Measurements from ENCODE around the gene CREB5.
"Not testable (repeated sequence)": the region's sequence is repeated elsewhere in the genome, so short reads cannot be mapped to it uniquely, and the experiment has no call there.

CREB5 gene

GRCh38 chr7:28539289-28539981, 127.1 kb downstream of the CREB5 start:
- Histone ChIP-seq H3K4me3 (ENCODE audit: low read depth in 1 of 2, low read length in 2 of 2) (no peak overlapping the region), H3K36me3 (ENCODE audit: control insufficient read depth in 1 of 2, insufficient read depth in 2 of 2, low read length in 2 of 2) (no peaks in the 10 kb centered on the region), H3K4me1 (ENCODE audit: control insufficient read depth in 1 of 2, insufficient read depth in 2 of 2, low read length in 2 of 2) (peaks cover 0 to 7% of the 10 kb centered on the region in 2 donors)

GRCh38 chr7:28542410-28542809, 130.1 kb downstream of the CREB5 start:
- Histone ChIP-seq H3K4me3 (ENCODE audit: low read depth in 1 of 2, low read length in 2 of 2) (no peak overlapping the region), H3K4me1 (ENCODE audit: control insufficient read depth in 1 of 2, insufficient read depth in 2 of 2, low read length in 2 of 2) (peaks cover 0 to 7% of the 10 kb centered on the region in 2 donors), H3K9me3 (ENCODE audit: control insufficient read depth in 1 of 2, low read length in 2 of 2) (peaks cover 0 to 3% of the 10 kb centered on the region in 2 donors), H3K27ac (ENCODE audit: low read depth, low read length) (no peak overlapping the region), H3K36me3 (ENCODE audit: control insufficient read depth in 1 of 2, insufficient read depth in 2 of 2, low read length in 2 of 2) (no peaks in the 10 kb centered on the region), H3K27me3 (ENCODE audit: control insufficient read depth in 1 of 2, insufficient read depth in 2 of 2, low read length in 2 of 2) (no peaks in the 10 kb centered on the region), H3K9ac (ENCODE audit: low read depth in 1 of 2, low read length in 2 of 2) (no peak overlapping the region)

More at GRCh38 chr7:28539289-28539981, 127.1 kb downstream of the CREB5 start:
- no peaks in the 10 kb centered on the region for H3K27me3 ChIP-seq (ENCODE audit: control insufficient read depth in 1 of 2, insufficient read depth in 2 of 2, low read length in 2 of 2)
- H3K9me3 ChIP-seq (ENCODE audit: control insufficient read depth in 1 of 2, low read length in 2 of 2), result no peaks in the 10 kb centered on the region
- no peak overlapping the region for H3K27ac ChIP-seq (ENCODE audit: low read depth, low read length)
- no peak overlapping the region for H3K9ac ChIP-seq (ENCODE audit: low read depth in 1 of 2, low read length in 2 of 2)

- Histone ChIP-seq H3K36me3 (ENCODE audit: control insufficient read depth in 1 of 2, insufficient read depth in 2 of 2, low read length in 2 of 2) (no peaks in the 10 kb centered on the region), H3K27ac (ENCODE audit: low read depth, low read length) (no peak overlapping the region), H3K4me3 (ENCODE audit: low read depth in 1 of 2, low read length in 2 of 2) (no peak overlapping the region), H3K27me3 (ENCODE audit: control insufficient read depth in 1 of 2, insufficient read depth in 2 of 2, low read length in 2 of 2) (no peaks in the 10 kb centered on the region), H3K9me3 (ENCODE audit: control insufficient read depth in 1 of 2, low read length in 2 of 2) (peaks cover 0 to 6% of the 10 kb centered on the region in 2 donors), H3K9ac (ENCODE audit: low read depth in 1 of 2, low read length in 2 of 2) (no peak overlapping the region), H3K4me1 (ENCODE audit: control insufficient read depth in 1 of 2, insufficient read depth in 2 of 2, low read length in 2 of 2) (peaks cover 0 to 7% of the 10 kb centered on the region in 2 donors)
Measured at GRCh38 chr7:28544453-28545117, 132.3 kb downstream of the CREB5 start.

- Histone ChIP-seq H3K4me3 (ENCODE audit: low read depth in 1 of 2, low read length in 2 of 2) (no peak overlapping the region), H3K4me1 (ENCODE audit: control insufficient read depth in 1 of 2, insufficient read depth in 2 of 2, low read length in 2 of 2) (peaks cover 0 to 7% of the 10 kb centered on the region in 2 donors), H3K27ac (ENCODE audit: low read depth, low read length) (no peak overlapping the region), H3K9me3 (ENCODE audit: control insufficient read depth in 1 of 2, low read length in 2 of 2) (peaks cover 0 to 6% of the 10 kb centered on the region in 2 donors), H3K9ac (ENCODE audit: low read depth in 1 of 2, low read length in 2 of 2) (no peak overlapping the region), H3K36me3 (ENCODE audit: control insufficient read depth in 1 of 2, insufficient read depth in 2 of 2, low read length in 2 of 2) (no peaks in the 10 kb centered on the region), H3K27me3 (ENCODE audit: control insufficient read depth in 1 of 2, insufficient read depth in 2 of 2, low read length in 2 of 2) (peaks cover 0 to 7% of the 10 kb centered on the region in 2 donors)
Measured at GRCh38 chr7:28546067-28546466, 133.7 kb downstream of the CREB5 start.

- Histone ChIP-seq H3K4me1 (ENCODE audit: control insufficient read depth in 1 of 2, insufficient read depth in 2 of 2, low read length in 2 of 2) (peaks cover 0 to 6% of the 10 kb centered on the region in 2 donors), H3K27me3 (ENCODE audit: control insufficient read depth in 1 of 2, insufficient read depth in 2 of 2, low read length in 2 of 2) (peaks cover 0 to 7% of the 10 kb centered on the region in 2 donors), H3K9ac (ENCODE audit: low read depth in 1 of 2, low read length in 2 of 2) (no peak overlapping the region), H3K27ac (ENCODE audit: low read depth, low read length) (no peak overlapping the region), H3K4me3 (ENCODE audit: low read depth in 1 of 2, low read length in 2 of 2) (no peak overlapping the region), H3K9me3 (ENCODE audit: control insufficient read depth in 1 of 2, low read length in 2 of 2) (peaks cover 0 to 6% of the 10 kb centered on the region in 2 donors), H3K36me3 (ENCODE audit: control insufficient read depth in 1 of 2, insufficient read depth in 2 of 2, low read length in 2 of 2) (no peaks in the 10 kb centered on the region)
Measured at GRCh38 chr7:28547115-28547514, 134.8 kb downstream of the CREB5 start.

GRCh38 chr7:28548416-28548815, 136.1 kb downstream of the CREB5 start:
- no peaks in the 10 kb centered on the region for H3K36me3 ChIP-seq (ENCODE audit: control insufficient read depth in 1 of 2, insufficient read depth in 2 of 2, low read length in 2 of 2)
- H3K9me3 ChIP-seq (ENCODE audit: control insufficient read depth in 1 of 2, low read length in 2 of 2), result peaks cover 0 to 6% of the 10 kb centered on the region in 2 donors
- no peak overlapping the region for H3K27ac ChIP-seq (ENCODE audit: low read depth, low read length)
- H3K9ac ChIP-seq (ENCODE audit: low read depth in 1 of 2, low read length in 2 of 2), result no peak overlapping the region
- H3K4me3 ChIP-seq (ENCODE audit: low read depth in 1 of 2, low read length in 2 of 2), result no peak overlapping the region
- no peaks in the 10 kb centered on the region for H3K4me1 ChIP-seq (ENCODE audit: control insufficient read depth in 1 of 2, insufficient read depth in 2 of 2, low read length in 2 of 2)
- peaks cover 0 to 7% of the 10 kb centered on the region in 2 donors for H3K27me3 ChIP-seq (ENCODE audit: control insufficient read depth in 1 of 2, insufficient read depth in 2 of 2, low read length in 2 of 2)

GRCh38 chr7:28549998-28550397, 137.7 kb downstream of the CREB5 start:
- no peak overlapping the region for H3K9ac ChIP-seq (ENCODE audit: low read depth in 1 of 2, low read length in 2 of 2)
- H3K36me3 ChIP-seq (ENCODE audit: control insufficient read depth in 1 of 2, insufficient read depth in 2 of 2, low read length in 2 of 2), result no peaks in the 10 kb centered on the region
- H3K27me3 ChIP-seq (ENCODE audit: control insufficient read depth in 1 of 2, insufficient read depth in 2 of 2, low read length in 2 of 2), result peaks cover 0 to 7% of the 10 kb centered on the region in 2 donors
- H3K9me3 ChIP-seq (ENCODE audit: control insufficient read depth in 1 of 2, low read length in 2 of 2), result peaks cover 0 to 6% of the 10 kb centered on the region in 2 donors
- no peak overlapping the region for H3K4me3 ChIP-seq (ENCODE audit: low read depth in 1 of 2, low read length in 2 of 2)
- H3K4me1 ChIP-seq (ENCODE audit: control insufficient read depth in 1 of 2, insufficient read depth in 2 of 2, low read length in 2 of 2), result no peaks in the 10 kb centered on the region
- no peak overlapping the region for H3K27ac ChIP-seq (ENCODE audit: low read depth, low read length)

- Histone ChIP-seq H3K9me3 (ENCODE audit: control insufficient read depth in 1 of 2, low read length in 2 of 2) (peaks cover 0 to 6% of the 10 kb centered on the region in 2 donors), H3K27me3 (ENCODE audit: control insufficient read depth in 1 of 2, insufficient read depth in 2 of 2, low read length in 2 of 2) (peaks cover 0 to 7% of the 10 kb centered on the region in 2 donors), H3K4me3 (ENCODE audit: low read depth in 1 of 2, low read length in 2 of 2) (no peak overlapping the region), H3K27ac (ENCODE audit: low read depth, low read length) (no peak overlapping the region), H3K4me1 (ENCODE audit: control insufficient read depth in 1 of 2, insufficient read depth in 2 of 2, low read length in 2 of 2) (no peaks in the 10 kb centered on the region), H3K36me3 (ENCODE audit: control insufficient read depth in 1 of 2, insufficient read depth in 2 of 2, low read length in 2 of 2) (no peaks in the 10 kb centered on the region), H3K9ac (ENCODE audit: low read depth in 1 of 2, low read length in 2 of 2) (no peak overlapping the region)
Measured at GRCh38 chr7:28550580-28551186, 138.4 kb downstream of the CREB5 start.

- Histone ChIP-seq H3K36me3 (ENCODE audit: control insufficient read depth in 1 of 2, insufficient read depth in 2 of 2, low read length in 2 of 2) (no peaks in the 10 kb centered on the region), H3K9me3 (ENCODE audit: control insufficient read depth in 1 of 2, low read length in 2 of 2) (peaks cover 0 to 6% of the 10 kb centered on the region in 2 donors), H3K4me3 (ENCODE audit: low read depth in 1 of 2, low read length in 2 of 2) (no peak overlapping the region), H3K9ac (ENCODE audit: low read depth in 1 of 2, low read length in 2 of 2) (no peak overlapping the region), H3K4me1 (ENCODE audit: control insufficient read depth in 1 of 2, insufficient read depth in 2 of 2, low read length in 2 of 2) (no peaks in the 10 kb centered on the region), H3K27ac (ENCODE audit: low read depth, low read length) (no peak overlapping the region), H3K27me3 (ENCODE audit: control insufficient read depth in 1 of 2, insufficient read depth in 2 of 2, low read length in 2 of 2) (peaks cover 0 to 7% of the 10 kb centered on the region in 2 donors)
Measured at GRCh38 chr7:28551331-28551730, 139.0 kb downstream of the CREB5 start.

GRCh38 chr7:28551766-28552165, 139.4 kb downstream of the CREB5 start:
- not testable (repeated sequence) for H3K4me1 ChIP-seq (ENCODE audit: control insufficient read depth in 1 of 2, insufficient read depth in 2 of 2, low read length in 2 of 2); H3K36me3 ChIP-seq (ENCODE audit: control insufficient read depth in 1 of 2, insufficient read depth in 2 of 2, low read length in 2 of 2); H3K9ac ChIP-seq (ENCODE audit: low read depth in 1 of 2, low read length in 2 of 2); H3K9me3 ChIP-seq (ENCODE audit: control insufficient read depth in 1 of 2, low read length in 2 of 2); H3K27ac ChIP-seq (ENCODE audit: low read depth, low read length); H3K27me3 ChIP-seq (ENCODE audit: control insufficient read depth in 1 of 2, insufficient read depth in 2 of 2, low read length in 2 of 2); H3K4me3 ChIP-seq (ENCODE audit: low read depth in 1 of 2, low read length in 2 of 2)
